Measurements from ENCODE around the gene CAPN13. TPM values are rescaled to one million over a fixed set of nuclear protein-coding genes. Genes with fewer than 3 reads are reported as not detected.
A peak's percentile ranks its signal among the peaks of the same experiment; 100 is the strongest.

The CAPN13 gene
- total RNA-seq, 1 donor from 2014 or later = under 0.01 TPM

DNA sequence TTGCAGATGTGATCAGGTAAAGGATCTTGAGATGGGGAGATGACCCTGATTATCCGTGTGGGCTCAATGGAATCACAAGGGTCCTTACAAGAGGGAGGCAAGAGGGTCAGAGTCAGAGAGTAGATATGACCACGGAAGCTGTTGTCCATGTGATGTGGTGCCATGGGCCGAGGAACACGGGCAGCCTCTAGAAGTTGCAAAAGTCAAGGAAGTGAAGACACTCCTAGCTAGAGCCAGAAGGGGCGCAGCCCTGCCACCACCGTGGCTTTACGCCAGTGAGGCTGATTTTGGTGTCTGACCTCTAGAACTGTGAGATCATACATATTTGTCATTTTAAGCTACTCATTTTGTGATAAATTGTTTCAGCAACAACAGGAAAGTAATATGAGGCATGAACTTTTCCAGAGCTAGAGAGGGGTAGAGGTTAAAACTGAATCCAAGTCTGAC, 114.4 kb downstream of the CAPN13 start:
- DNase-seq (ENCODE audit: low read depth) (no peak), FAIRE-seq (no peak)
- TF ChIP-seq, protein P1, sequence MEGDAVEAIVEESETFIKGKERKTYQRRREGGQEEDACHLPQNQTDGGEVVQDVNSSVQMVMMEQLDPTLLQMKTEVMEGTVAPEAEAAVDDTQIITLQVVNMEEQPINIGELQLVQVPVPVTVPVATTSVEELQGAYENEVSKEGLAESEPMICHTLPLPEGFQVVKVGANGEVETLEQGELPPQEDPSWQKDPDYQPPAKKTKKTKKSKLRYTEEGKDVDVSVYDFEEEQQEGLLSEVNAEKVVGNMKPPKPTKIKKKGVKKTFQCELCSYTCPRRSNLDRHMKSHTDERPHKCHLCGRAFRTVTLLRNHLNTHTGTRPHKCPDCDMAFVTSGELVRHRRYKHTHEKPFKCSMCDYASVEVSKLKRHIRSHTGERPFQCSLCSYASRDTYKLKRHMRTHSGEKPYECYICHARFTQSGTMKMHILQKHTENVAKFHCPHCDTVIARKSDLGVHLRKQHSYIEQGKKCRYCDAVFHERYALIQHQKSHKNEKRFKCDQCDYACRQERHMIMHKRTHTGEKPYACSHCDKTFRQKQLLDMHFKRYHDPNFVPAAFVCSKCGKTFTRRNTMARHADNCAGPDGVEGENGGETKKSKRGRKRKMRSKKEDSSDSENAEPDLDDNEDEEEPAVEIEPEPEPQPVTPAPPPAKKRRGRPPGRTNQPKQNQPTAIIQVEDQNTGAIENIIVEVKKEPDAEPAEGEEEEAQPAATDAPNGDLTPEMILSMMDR (IDR thresholded peaks at IDR 0.05; ENCODE audit: insufficient read depth, low read length, severe bottlenecking) = no peak

DNA sequence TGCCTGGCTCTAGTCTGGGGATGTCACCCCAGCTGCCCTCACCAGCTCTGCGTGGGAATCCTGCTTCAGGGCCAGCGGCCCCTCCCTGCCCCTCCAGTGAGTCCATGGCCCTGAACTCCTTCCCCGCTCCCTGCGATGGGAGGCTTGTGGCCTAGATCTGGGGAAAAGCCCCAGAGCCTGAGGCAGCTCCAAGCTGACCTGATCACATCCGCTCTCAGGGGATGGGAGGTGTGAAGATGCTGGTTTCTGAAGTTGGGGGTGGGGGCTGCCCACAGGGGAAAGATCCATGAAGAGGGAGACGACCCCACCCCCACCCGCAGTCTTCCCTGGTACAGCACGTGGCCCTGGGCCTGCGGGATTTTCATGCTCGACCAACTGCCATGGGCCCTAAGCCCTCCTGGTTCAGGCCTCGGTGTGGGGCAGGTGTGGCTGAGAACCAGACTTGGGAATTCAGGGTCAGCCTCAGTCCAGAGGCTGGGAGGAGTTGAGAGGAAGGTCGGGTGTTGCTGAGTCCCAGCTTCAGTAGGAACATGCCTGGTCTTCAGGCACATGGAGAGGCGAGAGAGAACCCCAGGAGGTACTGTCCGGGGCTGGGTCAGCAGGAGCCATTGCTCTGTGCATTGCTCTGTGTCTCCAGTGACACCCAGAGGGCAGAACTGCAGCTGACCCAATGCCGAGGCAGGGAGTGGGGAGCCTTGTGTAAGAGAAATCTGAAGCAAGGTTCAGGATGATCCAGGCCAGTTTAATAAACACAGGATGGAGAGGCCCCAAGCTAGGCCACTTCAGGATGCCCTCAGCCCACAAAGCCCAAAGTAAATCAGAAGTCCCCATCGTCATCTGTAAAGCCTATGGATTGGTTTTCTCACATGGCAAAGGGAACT, 115.1 kb downstream of the CAPN13 start:
- H3K27me3 ChIP-seq (ENCODE audit: control insufficient read depth, insufficient read depth, low read length) = no peaks in the 10 kb centered on the region
- H3K4me3 ChIP-seq (ENCODE audit: low read depth, low read length) = no peak overlapping the region
- peak; percentile 55 for FAIRE-seq
- no peaks in the 10 kb centered on the region for H3K36me3 ChIP-seq (ENCODE audit: control insufficient read depth, insufficient read depth, low read length)
- no peak for DNase-seq (ENCODE audit: low read depth)
- TF ChIP-seq, protein P1 (IDR thresholded peaks at IDR 0.05; ENCODE audit: insufficient read depth, low read length, severe bottlenecking) = peak; percentile 30

More for the DNA sequence above, 114.4 kb downstream of the CAPN13 start:
- no peak overlapping the region for H3K4me3 ChIP-seq (ENCODE audit: low read depth, low read length)
- no peaks in the 10 kb centered on the region for H3K27me3 ChIP-seq (ENCODE audit: control insufficient read depth, insufficient read depth, low read length)
- no peaks in the 10 kb centered on the region for H3K36me3 ChIP-seq (ENCODE audit: control insufficient read depth, insufficient read depth, low read length)

DNA sequence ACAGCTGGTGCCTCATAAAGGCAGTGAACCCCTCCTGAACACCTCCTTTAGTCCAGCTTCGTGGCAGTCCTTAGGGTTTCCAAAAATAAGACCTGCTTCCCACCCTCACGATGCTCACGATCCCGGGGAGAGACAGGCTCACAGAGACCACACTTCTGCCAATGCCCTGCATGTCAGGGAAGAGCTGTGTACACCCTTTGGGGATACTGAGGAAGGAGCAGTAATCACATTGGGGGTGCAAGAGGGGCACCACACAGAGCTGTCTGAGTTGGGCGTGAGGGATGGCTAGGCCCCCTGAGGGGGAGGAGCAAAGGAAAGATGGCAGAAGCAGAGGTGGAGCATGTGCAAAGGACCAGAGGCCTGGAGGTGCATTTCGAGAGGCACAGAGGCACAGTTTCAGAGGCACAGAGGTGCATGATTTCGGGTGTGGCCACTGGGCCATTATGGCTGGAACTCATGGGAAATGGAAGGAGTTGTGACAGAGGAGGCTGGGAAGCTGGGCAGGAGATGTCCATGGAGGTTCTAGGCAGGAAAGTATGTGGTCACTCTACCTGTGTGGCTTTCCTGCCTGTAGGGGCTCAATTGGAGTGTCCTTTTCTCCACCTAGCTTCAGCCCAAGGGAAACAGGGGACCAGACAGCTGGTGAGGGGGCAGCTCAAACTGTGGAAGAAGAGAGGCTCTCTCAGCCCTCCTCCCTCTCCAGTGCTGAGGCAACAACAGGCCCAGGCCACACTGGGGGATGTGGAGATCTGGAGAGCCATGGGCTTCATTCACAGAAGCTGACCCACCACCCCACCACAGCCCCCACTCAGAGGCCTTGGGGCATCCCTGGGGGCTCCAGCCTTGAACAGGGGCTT, 115.9 kb downstream of the CAPN13 start:
- Histone ChIP-seq H3K36me3 (ENCODE audit: control insufficient read depth, insufficient read depth, low read length) (no peaks in the 10 kb centered on the region), H3K27me3 (ENCODE audit: control insufficient read depth, insufficient read depth, low read length) (no peaks in the 10 kb centered on the region), H3K4me3 (ENCODE audit: low read depth, low read length) (no peak overlapping the region)
- FAIRE-seq (no peak), DNase-seq (ENCODE audit: low read depth) (no peak)
- TF ChIP-seq, protein P1 (IDR thresholded peaks at IDR 0.05; ENCODE audit: insufficient read depth, low read length, severe bottlenecking) = no peak

DNA sequence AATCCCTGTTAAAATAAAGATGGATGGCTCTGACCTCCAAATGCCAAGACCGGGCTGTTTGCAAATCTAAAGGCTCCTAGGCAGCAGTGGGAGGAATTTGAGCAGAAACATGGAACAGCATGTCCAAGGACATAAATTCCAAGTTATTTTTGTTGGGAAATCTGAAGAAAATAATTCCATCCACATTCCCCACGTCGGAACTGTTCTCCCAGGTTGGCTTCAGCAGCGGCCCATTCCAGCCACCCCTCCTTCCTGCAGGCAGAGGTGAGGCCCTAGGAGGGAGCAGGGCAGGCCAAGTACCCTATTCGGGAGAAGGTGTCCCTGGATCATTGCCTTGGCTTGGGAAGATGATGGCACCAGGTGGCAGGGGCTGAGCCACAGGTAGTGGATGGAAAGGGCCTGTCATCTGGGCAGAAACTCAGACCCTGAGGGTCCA, 117.1 kb downstream of the CAPN13 start:
- H3K4me3 ChIP-seq (ENCODE audit: low read depth, low read length) = no peak overlapping the region
- H3K27me3 ChIP-seq (ENCODE audit: control insufficient read depth, insufficient read depth, low read length) = no peaks in the 10 kb centered on the region
- DNase-seq (ENCODE audit: low read depth) = no peak
- FAIRE-seq = no peak
- H3K36me3 ChIP-seq (ENCODE audit: control insufficient read depth, insufficient read depth, low read length) = no peaks in the 10 kb centered on the region
- TF ChIP-seq, protein P1 (IDR thresholded peaks at IDR 0.05; ENCODE audit: insufficient read depth, low read length, severe bottlenecking) = no peak

DNA sequence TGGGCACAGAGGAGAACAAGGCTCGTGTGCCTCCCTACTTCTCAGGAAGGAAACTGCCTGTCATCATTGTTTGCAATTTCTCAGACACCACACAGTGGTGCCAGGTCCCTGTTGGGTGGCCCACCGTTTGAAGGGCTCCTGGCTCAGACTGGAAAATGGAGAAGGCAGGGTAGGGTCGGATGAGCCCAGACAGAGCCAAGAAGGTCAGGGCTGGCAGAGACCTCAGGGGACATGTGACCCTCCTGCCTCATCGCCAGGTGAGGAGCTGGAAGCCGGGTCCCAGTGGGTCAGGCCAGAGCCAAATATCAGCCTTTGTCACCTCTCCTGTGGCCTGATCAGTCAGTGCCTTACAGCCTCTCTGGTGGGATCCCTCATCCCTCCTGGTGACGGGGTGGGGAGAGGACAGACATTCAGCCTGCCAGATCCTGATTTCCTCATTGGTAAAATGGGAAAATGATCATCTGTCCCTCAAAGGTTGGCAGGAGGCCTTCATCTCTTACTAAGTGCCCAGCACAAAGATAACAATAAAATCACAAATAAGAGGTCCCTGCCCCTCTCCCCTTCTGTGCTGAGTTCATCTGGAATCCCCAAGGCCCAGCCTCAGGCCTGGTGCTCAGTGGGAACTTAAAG, 117.6 kb downstream of the CAPN13 start:
- Histone ChIP-seq H3K36me3 (ENCODE audit: control insufficient read depth, insufficient read depth, low read length) (no peaks in the 10 kb centered on the region), H3K4me3 (ENCODE audit: low read depth, low read length) (no peak overlapping the region), H3K27me3 (ENCODE audit: control insufficient read depth, insufficient read depth, low read length) (no peaks in the 10 kb centered on the region)
- no peak for FAIRE-seq
- DNase-seq (ENCODE audit: low read depth) = no peak
- TF ChIP-seq, protein P1 (IDR thresholded peaks at IDR 0.05; ENCODE audit: insufficient read depth, low read length, severe bottlenecking) = no peak

Measured in bronchial epithelial cell (primary cell).